ENCODE measurements around the gene COX5B.
"Not testable (repeated sequence)": the region's sequence is repeated elsewhere in the genome, so short reads cannot be mapped to it uniquely, and the experiment has no call there.

COX5B gene

DNA sequence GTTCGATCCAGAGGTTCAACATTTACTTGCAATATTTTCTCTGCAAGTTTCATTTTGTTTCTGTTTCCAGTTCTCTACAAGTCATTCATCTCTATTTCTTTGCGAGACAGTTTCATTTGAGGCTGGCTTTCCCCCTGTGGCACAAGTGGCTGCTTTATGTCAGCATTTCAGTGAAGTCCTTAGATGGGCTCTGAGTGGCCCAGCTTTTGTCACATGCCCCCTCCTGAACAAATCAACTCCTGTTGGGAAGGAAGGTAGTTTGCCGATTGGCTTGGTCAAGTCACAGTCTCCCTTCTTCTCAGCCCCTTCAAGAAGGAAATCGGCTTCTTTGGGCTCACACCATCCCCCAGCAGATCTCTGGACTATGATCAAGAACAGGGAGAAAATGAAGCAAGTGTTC is 37.1 kb upstream of the COX5B start:
- H4K20me1 ChIP-seq (ENCODE audit: insufficient read depth, low read length, poor library complexity, severe bottlenecking); H3K4me2 ChIP-seq (ENCODE audit: low read depth, low read length, poor library complexity, severe bottlenecking); H3K36me3 ChIP-seq (ENCODE audit: insufficient read depth, low read length); H3K9me2 ChIP-seq (replicated peaks; ENCODE audit: low read depth, low read length); H3K9ac ChIP-seq (ENCODE audit: low read depth, low read length, poor library complexity, severe bottlenecking); H3K79me2 ChIP-seq (ENCODE audit: insufficient read depth, low read length); H3F3A ChIP-seq (ENCODE audit: low read depth); H2AFZ ChIP-seq (ENCODE audit: low read length); H3K4me1 ChIP-seq (ENCODE audit: insufficient read depth, low read length, poor library complexity, severe bottlenecking); H3K27me3 ChIP-seq (ENCODE audit: insufficient read depth, low read length, poor library complexity, severe bottlenecking); H3K4me3 ChIP-seq (ENCODE audit: low read length, poor library complexity, severe bottlenecking); H3K9me3 ChIP-seq (ENCODE audit: insufficient read depth, low read depth, low read length): not testable (repeated sequence)

DNA sequence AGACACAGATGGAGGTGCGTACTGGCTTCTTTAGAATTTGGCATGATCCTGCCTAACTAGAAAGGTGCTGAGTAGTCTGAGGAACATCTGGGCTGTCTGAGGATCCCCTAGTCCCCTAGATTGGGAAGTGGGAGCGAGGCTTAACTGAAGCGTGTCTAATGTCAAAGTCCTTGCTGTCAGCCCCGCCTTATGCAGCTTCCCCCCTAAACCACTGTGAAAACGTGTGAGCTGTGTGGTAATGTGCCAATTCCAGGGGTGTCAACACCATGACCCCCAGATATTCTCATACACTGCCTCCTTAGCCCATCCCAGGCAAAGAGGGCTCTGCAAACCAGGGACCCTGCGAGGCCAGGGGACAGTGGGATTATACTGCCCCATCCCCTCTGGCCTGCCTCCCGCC is 34.0 kb upstream of the COX5B start:
- H2AFZ ChIP-seq (ENCODE audit: low read length); H3K27me3 ChIP-seq (ENCODE audit: insufficient read depth, low read length, poor library complexity, severe bottlenecking); H3K79me2 ChIP-seq (ENCODE audit: insufficient read depth, low read length); H3K4me2 ChIP-seq (ENCODE audit: low read depth, low read length, poor library complexity, severe bottlenecking); H3F3A ChIP-seq (ENCODE audit: low read depth); H3K9me2 ChIP-seq (replicated peaks; ENCODE audit: low read depth, low read length); H3K9me3 ChIP-seq (ENCODE audit: insufficient read depth, low read depth, low read length); H3K36me3 ChIP-seq (ENCODE audit: insufficient read depth, low read length); H3K9ac ChIP-seq (ENCODE audit: low read depth, low read length, poor library complexity, severe bottlenecking); H3K4me3 ChIP-seq (ENCODE audit: low read length, poor library complexity, severe bottlenecking); H4K20me1 ChIP-seq (ENCODE audit: insufficient read depth, low read length, poor library complexity, severe bottlenecking); H3K4me1 ChIP-seq (ENCODE audit: insufficient read depth, low read length, poor library complexity, severe bottlenecking): not testable (repeated sequence)

DNA sequence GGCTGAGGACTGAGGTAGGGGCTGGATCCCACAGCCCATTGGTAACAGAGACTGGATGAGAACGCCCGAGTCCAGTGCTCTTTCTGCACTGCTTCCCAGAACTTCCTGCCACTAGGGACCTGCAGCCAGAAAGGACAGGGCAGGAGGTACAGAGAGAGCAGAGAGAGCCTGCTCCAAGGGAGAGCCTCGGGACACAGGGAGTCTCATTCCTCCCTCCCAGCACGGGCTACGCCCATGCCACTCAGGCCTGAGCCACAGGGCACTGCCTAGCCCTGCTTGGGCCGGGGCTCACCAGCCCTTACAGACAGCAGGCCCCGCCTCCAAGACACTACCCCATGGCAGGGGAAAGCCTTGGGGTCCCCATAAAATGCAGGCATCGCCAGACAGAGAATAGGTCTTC is 30.1 kb upstream of the COX5B start:
- H3K4me3 ChIP-seq (ENCODE audit: low read length, poor library complexity, severe bottlenecking); H3K4me1 ChIP-seq (ENCODE audit: insufficient read depth, low read length, poor library complexity, severe bottlenecking); H4K20me1 ChIP-seq (ENCODE audit: insufficient read depth, low read length, poor library complexity, severe bottlenecking); H3F3A ChIP-seq (ENCODE audit: low read depth); H3K27me3 ChIP-seq (ENCODE audit: insufficient read depth, low read length, poor library complexity, severe bottlenecking); H3K9me2 ChIP-seq (replicated peaks; ENCODE audit: low read depth, low read length); H3K9me3 ChIP-seq (ENCODE audit: insufficient read depth, low read depth, low read length); H3K4me2 ChIP-seq (ENCODE audit: low read depth, low read length, poor library complexity, severe bottlenecking); H2AFZ ChIP-seq (ENCODE audit: low read length); H3K9ac ChIP-seq (ENCODE audit: low read depth, low read length, poor library complexity, severe bottlenecking); H3K79me2 ChIP-seq (ENCODE audit: insufficient read depth, low read length); H3K36me3 ChIP-seq (ENCODE audit: insufficient read depth, low read length): not testable (repeated sequence)

DNA sequence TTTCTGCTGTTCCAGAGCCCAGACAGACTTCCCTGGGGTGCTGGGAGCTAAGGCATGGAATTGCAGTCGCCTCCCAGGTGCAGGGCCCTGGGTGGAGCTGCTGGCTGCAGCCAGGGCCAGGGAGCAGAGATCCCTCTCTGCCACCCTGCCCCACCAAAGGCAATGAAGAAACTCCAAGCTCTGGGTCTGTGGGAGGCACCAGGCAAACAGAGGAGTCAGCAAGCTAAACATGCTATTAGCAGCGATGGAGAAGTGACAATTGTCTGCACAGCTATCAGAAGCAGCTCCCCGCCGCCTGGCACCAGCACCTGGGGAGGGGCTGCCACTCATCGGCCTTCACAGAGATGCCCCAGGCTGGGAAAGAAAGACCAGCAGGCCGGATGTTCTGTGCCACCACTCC is 28.0 kb upstream of the COX5B start:
- no peak overlapping the region for H3K4me2 ChIP-seq (ENCODE audit: low read depth, low read length, poor library complexity, severe bottlenecking)
- no peaks in the 10 kb centered on the region for H3K79me2 ChIP-seq (ENCODE audit: insufficient read depth, low read length)
- no peak overlapping the region for H3K9ac ChIP-seq (ENCODE audit: low read depth, low read length, poor library complexity, severe bottlenecking)
- no peak overlapping the region for H3K4me3 ChIP-seq (ENCODE audit: low read length, poor library complexity, severe bottlenecking)
- no peaks in the 10 kb centered on the region for H3F3A ChIP-seq (ENCODE audit: low read depth)
- no peaks in the 10 kb centered on the region for H3K36me3 ChIP-seq (ENCODE audit: insufficient read depth, low read length)
- H4K20me1 ChIP-seq (ENCODE audit: insufficient read depth, low read length, poor library complexity, severe bottlenecking) = no peaks in the 10 kb centered on the region
- H3K9me3 ChIP-seq (ENCODE audit: insufficient read depth, low read depth, low read length) = no peaks in the 10 kb centered on the region
- H2AFZ ChIP-seq (ENCODE audit: low read length) = no peak overlapping the region
- no peaks in the 10 kb centered on the region for H3K9me2 ChIP-seq (replicated peaks; ENCODE audit: low read depth, low read length)
- TF ChIP-seq, protein P1, sequence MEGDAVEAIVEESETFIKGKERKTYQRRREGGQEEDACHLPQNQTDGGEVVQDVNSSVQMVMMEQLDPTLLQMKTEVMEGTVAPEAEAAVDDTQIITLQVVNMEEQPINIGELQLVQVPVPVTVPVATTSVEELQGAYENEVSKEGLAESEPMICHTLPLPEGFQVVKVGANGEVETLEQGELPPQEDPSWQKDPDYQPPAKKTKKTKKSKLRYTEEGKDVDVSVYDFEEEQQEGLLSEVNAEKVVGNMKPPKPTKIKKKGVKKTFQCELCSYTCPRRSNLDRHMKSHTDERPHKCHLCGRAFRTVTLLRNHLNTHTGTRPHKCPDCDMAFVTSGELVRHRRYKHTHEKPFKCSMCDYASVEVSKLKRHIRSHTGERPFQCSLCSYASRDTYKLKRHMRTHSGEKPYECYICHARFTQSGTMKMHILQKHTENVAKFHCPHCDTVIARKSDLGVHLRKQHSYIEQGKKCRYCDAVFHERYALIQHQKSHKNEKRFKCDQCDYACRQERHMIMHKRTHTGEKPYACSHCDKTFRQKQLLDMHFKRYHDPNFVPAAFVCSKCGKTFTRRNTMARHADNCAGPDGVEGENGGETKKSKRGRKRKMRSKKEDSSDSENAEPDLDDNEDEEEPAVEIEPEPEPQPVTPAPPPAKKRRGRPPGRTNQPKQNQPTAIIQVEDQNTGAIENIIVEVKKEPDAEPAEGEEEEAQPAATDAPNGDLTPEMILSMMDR (conservative IDR thresholded peaks at IDR 0.05; ENCODE audit: low read length) = no peak
- TF ChIP-seq EZH2phosphoT487 (IDR thresholded peaks at IDR 0.05; ENCODE audit: borderline replicate concordance) = no peak
- no peaks in the 10 kb centered on the region for H3K27me3 ChIP-seq (ENCODE audit: insufficient read depth, low read length, poor library complexity, severe bottlenecking)
- no peaks in the 10 kb centered on the region for H3K4me1 ChIP-seq (ENCODE audit: insufficient read depth, low read length, poor library complexity, severe bottlenecking)

DNA sequence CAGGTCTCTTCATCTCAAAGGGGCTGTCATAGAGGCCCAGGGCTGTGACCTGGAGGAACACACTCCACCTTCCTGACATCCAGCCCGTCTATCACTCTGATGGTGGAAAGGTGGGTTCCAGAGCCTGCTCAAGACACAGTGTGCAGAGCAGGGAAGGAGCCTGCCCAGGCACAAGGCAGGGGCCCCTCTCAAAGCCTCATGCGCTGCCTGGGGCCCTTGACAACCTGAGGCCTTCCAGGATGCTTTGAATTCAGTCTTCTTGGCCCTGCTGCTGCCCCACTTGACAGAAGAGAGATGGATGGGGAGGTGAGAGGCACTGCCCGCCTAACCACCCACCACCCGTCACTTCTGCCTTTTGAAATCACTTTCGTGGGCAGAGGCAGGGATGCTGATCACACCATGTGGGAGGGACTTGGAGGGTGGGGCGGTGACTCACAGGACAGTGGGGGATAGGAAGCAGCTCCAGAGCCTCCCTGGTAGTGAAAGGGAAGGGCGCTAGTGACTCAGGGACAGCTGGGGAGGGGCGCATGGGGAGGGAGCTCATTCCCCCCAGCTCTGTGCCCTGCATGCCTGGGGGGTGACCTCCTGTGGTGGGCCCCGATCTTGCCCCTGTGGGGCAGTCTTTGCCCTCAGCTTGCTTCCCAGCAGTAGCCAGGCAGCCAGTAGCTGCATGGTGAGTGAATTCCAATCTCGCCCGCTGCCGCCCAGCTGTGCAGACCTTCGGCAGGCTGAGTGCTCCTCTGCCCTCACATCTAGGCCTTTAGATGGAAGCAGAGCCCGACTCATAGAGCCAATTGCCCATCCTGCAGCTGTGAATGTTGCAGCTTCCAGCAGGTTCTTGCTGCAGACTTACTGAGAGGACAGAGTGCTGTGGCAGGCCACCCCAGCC is 26.7 kb upstream of the COX5B start:
- H4K20me1 ChIP-seq (ENCODE audit: insufficient read depth, low read length, poor library complexity, severe bottlenecking); H3K27me3 ChIP-seq (ENCODE audit: insufficient read depth, low read length, poor library complexity, severe bottlenecking); H3K79me2 ChIP-seq (ENCODE audit: insufficient read depth, low read length); H3K9me3 ChIP-seq (ENCODE audit: insufficient read depth, low read depth, low read length); H2AFZ ChIP-seq (ENCODE audit: low read length); H3F3A ChIP-seq (ENCODE audit: low read depth); H3K36me3 ChIP-seq (ENCODE audit: insufficient read depth, low read length); H3K9ac ChIP-seq (ENCODE audit: low read depth, low read length, poor library complexity, severe bottlenecking); H3K4me1 ChIP-seq (ENCODE audit: insufficient read depth, low read length, poor library complexity, severe bottlenecking); H3K9me2 ChIP-seq (replicated peaks; ENCODE audit: low read depth, low read length); H3K4me3 ChIP-seq (ENCODE audit: low read length, poor library complexity, severe bottlenecking); H3K4me2 ChIP-seq (ENCODE audit: low read depth, low read length, poor library complexity, severe bottlenecking): not testable (repeated sequence)

DNA sequence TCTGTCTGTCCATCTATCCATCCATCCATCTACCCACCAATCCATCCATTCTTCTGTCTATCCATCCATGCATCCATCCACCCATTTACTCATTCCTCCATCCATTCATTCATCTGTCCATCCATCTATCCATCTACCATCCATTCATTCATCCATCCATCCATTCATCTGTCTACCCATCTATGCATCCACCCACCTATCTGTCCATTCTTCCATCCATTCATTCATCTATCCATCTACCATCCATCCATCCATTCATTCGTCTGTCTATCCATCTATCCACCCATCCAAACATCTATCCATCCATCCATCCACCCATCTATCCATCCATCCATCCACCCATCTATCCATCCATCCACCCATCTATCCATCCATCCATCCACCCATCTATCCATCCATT is 25.4 kb upstream of the COX5B start:
- H4K20me1 ChIP-seq (ENCODE audit: insufficient read depth, low read length, poor library complexity, severe bottlenecking); H3K4me2 ChIP-seq (ENCODE audit: low read depth, low read length, poor library complexity, severe bottlenecking): not testable (repeated sequence)

DNA sequence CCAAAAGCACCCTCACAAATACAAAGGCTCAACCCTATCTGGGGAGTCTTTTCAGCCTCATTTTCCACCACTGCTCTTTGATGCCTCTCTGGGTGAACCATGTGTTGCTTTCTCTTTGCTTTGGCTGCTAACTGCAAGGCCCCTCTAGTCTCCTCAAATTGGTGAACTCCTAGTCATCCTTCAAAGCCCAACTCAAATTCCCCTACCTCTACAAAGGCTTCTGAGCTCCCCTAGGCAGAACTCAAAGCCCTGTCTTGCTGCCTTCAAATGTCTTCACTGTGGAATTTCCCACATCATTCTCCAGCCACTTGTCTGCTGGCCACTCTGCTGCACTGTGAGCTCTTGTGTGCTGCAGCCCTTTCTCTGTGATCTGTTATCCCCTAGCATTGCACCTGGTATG is 22.9 kb upstream of the COX5B start:
- not testable (repeated sequence) for H4K20me1 ChIP-seq (ENCODE audit: insufficient read depth, low read length, poor library complexity, severe bottlenecking); H3K79me2 ChIP-seq (ENCODE audit: insufficient read depth, low read length); H3K4me2 ChIP-seq (ENCODE audit: low read depth, low read length, poor library complexity, severe bottlenecking); H3K36me3 ChIP-seq (ENCODE audit: insufficient read depth, low read length); H2AFZ ChIP-seq (ENCODE audit: low read length); H3F3A ChIP-seq (ENCODE audit: low read depth); H3K9me2 ChIP-seq (replicated peaks; ENCODE audit: low read depth, low read length); H3K27me3 ChIP-seq (ENCODE audit: insufficient read depth, low read length, poor library complexity, severe bottlenecking); H3K4me3 ChIP-seq (ENCODE audit: low read length, poor library complexity, severe bottlenecking); H3K9ac ChIP-seq (ENCODE audit: low read depth, low read length, poor library complexity, severe bottlenecking); H3K4me1 ChIP-seq (ENCODE audit: insufficient read depth, low read length, poor library complexity, severe bottlenecking); H3K9me3 ChIP-seq (ENCODE audit: insufficient read depth, low read depth, low read length)

More for the DNA sequence above, 25.4 kb upstream of the COX5B start:
- H3K4me3 ChIP-seq (ENCODE audit: low read length, poor library complexity, severe bottlenecking); H3K4me1 ChIP-seq (ENCODE audit: insufficient read depth, low read length, poor library complexity, severe bottlenecking); H3K9ac ChIP-seq (ENCODE audit: low read depth, low read length, poor library complexity, severe bottlenecking); H3K79me2 ChIP-seq (ENCODE audit: insufficient read depth, low read length); H3K9me2 ChIP-seq (replicated peaks; ENCODE audit: low read depth, low read length); H3F3A ChIP-seq (ENCODE audit: low read depth); H3K27me3 ChIP-seq (ENCODE audit: insufficient read depth, low read length, poor library complexity, severe bottlenecking); H3K36me3 ChIP-seq (ENCODE audit: insufficient read depth, low read length); H2AFZ ChIP-seq (ENCODE audit: low read length); H3K9me3 ChIP-seq (ENCODE audit: insufficient read depth, low read depth, low read length): not testable (repeated sequence)

Data from Loucy (cell line).